ENCODE measurements around the gene ARID3A. TPM values are rescaled to one million over a fixed set of nuclear protein-coding genes. Genes with fewer than 3 reads are reported as not detected.
"Not testable (repeated sequence)": the region's sequence is repeated elsewhere in the genome, so short reads cannot be mapped to it uniquely, and the experiment has no call there.

The ARID3A gene, protein sequence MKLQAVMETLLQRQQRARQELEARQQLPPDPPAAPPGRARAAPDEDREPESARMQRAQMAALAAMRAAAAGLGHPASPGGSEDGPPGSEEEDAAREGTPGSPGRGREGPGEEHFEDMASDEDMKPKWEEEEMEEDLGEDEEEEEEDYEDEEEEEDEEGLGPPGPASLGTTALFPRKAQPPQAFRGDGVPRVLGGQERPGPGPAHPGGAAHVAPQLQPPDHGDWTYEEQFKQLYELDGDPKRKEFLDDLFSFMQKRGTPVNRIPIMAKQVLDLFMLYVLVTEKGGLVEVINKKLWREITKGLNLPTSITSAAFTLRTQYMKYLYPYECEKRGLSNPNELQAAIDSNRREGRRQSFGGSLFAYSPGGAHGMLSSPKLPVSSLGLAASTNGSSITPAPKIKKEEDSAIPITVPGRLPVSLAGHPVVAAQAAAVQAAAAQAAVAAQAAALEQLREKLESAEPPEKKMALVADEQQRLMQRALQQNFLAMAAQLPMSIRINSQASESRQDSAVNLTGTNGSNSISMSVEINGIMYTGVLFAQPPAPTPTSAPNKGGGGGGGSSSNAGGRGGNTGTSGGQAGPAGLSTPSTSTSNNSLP
- total RNA-seq, result 10 to 100 TPM; 28.7 to 33.2 TPM

DNA sequence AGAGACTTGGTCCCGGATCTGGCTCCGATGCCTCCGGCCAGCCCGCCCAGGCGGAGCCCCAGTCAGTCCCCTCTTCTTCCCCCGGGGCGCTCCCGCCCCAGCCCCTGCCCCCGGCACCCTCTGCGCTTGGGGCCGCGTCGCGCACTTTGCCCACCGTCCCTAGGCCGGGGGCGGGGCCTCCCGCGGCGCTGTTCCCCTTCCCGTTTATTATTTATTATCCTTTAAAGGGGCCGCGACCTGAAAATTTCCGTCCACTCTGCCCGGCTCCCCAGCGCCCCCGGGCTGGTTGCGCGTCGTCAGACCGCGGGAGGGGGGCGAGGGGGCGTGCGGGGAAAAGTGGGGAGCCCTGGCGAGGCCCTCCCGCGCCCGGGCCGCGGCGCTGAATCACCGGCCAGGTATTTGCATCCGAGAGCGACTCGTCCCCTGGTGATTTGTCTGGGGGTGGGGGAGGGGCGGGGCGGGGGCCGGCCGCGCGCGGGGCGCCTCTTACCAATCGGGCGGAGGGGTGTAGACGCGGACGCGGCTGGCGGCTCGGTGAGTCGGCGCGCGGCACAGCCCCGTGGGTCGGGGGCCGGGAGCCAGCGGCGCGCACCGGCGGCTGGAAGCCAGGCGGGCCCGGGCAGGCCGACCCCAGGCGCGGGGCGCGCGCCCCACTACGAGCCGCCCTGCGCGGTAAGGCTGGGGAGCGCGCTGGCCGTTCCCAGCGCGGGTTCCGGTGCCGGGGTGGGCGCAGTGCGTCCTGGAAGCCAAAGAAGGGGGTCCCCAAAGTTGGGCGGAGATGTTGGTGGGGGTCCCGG lies at the start of gene ARID3A:
ARID3A (plus strand) TSS at position 510 of the 797 bp plus-strand sequence. CDS start 3,494 bp downstream, outside the sequence.
- H3K4me3 Mint-ChIP-seq, result peak within 1 kb of the TSS; percentile 89
- DNase-seq (peak; percentile 90), ATAC-seq (ENCODE audit: low read depth) (peak; percentile 56)
- POLR2A ChIA-PET, result interaction anchor here (1.0 to 1.3 kb wide), 5 partner anchors 12 to 156 kb away, joined by 3 to 6 read pairs (median 5); partner anchors contain the start of gene WDR18
- peak within 1 kb of the TSS; percentile 77 for H3K27ac Mint-ChIP-seq
- H3K36me3 Mint-ChIP-seq, result peaks cover 7% of the 10 kb centered on the region
- H3K9me3 Mint-ChIP-seq, result no peaks in the 10 kb centered on the region
- H3K4me1 Mint-ChIP-seq, result peaks cover 12% of the 10 kb centered on the region
- no peaks in the 10 kb centered on the region for H3K27me3 Mint-ChIP-seq

- Mint-ChIP-seq H3K36me3 (peaks cover 4% of the 10 kb centered on the region), H3K27me3 (no peaks in the 10 kb centered on the region), H3K9me3 (no peaks in the 10 kb centered on the region), H3K27ac (no peak overlapping the region), H3K4me3 (no peak overlapping the region), H3K4me1 (peaks cover 7% of the 10 kb centered on the region)
- ATAC-seq (ENCODE audit: low read depth) (no peak), DNase-seq (no peak)
- POLR2A ChIA-PET, result no interaction called here
Measured at GRCh38 chr19:876089-876488, 49.7 kb upstream of the ARID3A start.

DNA sequence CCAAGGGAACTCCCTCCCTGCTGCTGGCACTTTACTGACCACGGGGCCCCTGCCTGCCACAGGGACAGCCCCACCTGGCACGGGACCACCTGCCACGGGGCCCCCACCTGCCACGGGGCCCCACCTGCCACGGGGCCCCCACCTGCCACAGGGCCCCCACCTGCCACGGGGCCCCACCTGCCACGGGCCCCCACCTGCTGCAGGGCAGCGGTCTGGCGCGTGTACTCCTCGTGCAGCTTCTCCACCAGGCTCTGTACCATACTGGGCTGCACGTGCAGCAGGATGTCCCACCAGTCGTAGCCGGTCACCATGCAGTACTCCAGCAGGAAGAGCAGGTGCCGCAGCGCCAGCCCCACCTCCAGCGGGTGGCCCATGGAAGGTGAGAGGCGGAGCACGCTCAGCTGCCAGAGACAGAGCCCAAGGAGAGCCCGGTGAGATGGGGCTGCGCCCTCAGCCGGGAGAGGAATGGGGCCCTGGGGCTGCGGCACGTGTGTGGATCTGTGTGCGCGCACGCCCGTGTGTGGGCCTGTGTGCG lies 49.0 kb upstream of the ARID3A start:
- POLR2A ChIA-PET, result no interaction called here
- H3K9me3 Mint-ChIP-seq, result no peaks in the 10 kb centered on the region
- ATAC-seq (ENCODE audit: low read depth), result no peak
- H3K27me3 Mint-ChIP-seq, result no peaks in the 10 kb centered on the region
- no peak overlapping the region for H3K4me3 Mint-ChIP-seq
- peaks cover 3% of the 10 kb centered on the region for H3K36me3 Mint-ChIP-seq
- H3K4me1 Mint-ChIP-seq, result peaks cover 5% of the 10 kb centered on the region
- H3K27ac Mint-ChIP-seq, result no peak overlapping the region
- no peak for DNase-seq

DNA sequence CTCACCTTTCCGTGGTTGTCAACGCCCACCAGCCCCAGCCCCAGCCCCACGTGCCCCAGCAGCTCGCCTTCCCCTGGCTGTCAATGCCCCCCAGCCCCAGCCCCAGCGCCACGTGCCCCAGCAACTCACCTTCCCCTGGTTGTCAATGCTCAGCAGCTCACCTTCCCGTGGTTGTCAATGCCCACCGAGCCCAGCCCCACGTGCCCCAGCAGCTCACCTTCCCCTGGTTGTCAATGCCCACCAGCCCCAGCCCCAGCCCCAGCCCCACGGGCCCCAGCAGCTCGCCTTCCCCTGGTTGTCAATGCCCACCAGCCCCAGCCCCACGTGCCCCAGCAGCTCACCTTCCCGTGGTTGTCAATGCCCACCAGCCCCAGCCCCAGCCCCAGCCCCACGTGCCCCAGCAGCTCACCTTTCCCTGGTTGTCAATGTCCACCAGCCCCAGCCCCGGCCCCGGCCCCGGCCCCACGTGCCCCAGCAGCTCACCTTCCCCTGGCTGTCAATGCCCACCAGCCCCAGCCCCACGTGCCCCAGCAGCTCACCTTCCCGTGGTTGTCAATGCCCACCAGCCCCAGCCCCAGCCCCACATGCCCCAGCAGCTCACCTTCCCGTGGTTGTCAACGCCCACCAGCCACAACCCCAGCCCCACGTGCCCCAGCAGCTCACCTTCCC lies 47.7 kb upstream of the ARID3A start:
- not testable (repeated sequence) for H3K27me3 Mint-ChIP-seq; H3K27ac Mint-ChIP-seq; H3K4me1 Mint-ChIP-seq; ATAC-seq (ENCODE audit: low read depth); DNase-seq; H3K9me3 Mint-ChIP-seq; H3K4me3 Mint-ChIP-seq; H3K36me3 Mint-ChIP-seq
- POLR2A ChIA-PET, result interaction anchor here (1.1 to 1.5 kb wide), 2 partner anchors 29 to 31 kb away, joined by 3 to 4 read pairs; no protein-coding TSS in a partner anchor

- POLR2A ChIA-PET, result interaction anchor here (0.6 to 1.5 kb wide), 3 partner anchors 28 to 195 kb away, joined by 3 to 4 read pairs (median 3); no protein-coding TSS in a partner anchor
- H3K36me3 Mint-ChIP-seq; H3K4me3 Mint-ChIP-seq; H3K4me1 Mint-ChIP-seq; ATAC-seq (ENCODE audit: low read depth); H3K27me3 Mint-ChIP-seq; H3K9me3 Mint-ChIP-seq; DNase-seq: not testable (repeated sequence)
- H3K27ac Mint-ChIP-seq, result peak overlapping the region; percentile 52
Measured at GRCh38 chr19:878751-879561, 46.9 kb upstream of the ARID3A start.

GRCh38 chr19:879711-880438 lies 46.0 kb upstream of the ARID3A start:
- Mint-ChIP-seq H3K27me3 (no peaks in the 10 kb centered on the region), H3K36me3 (peaks cover 5% of the 10 kb centered on the region), H3K27ac (no peak overlapping the region), H3K4me1 (no peaks in the 10 kb centered on the region), H3K4me3 (no peak overlapping the region), H3K9me3 (no peaks in the 10 kb centered on the region)
- DNase-seq (no peak), ATAC-seq (ENCODE audit: low read depth) (no peak)
- POLR2A ChIA-PET, result no interaction called here

GRCh38 chr19:881385-882071 lies 44.3 kb upstream of the ARID3A start:
- POLR2A ChIA-PET, result interaction anchor here (2.1 kb wide), 1 partner anchor 8 kb away, joined by 4 read pairs; no protein-coding TSS in a partner anchor
- DNase-seq (no peak), ATAC-seq (ENCODE audit: low read depth) (no peak)
- Mint-ChIP-seq H3K9me3 (no peaks in the 10 kb centered on the region), H3K27ac (no peak overlapping the region), H3K4me1 (no peaks in the 10 kb centered on the region), H3K27me3 (no peaks in the 10 kb centered on the region), H3K36me3 (peaks cover 7% of the 10 kb centered on the region), H3K4me3 (no peak overlapping the region)

GRCh38 chr19:882871-883497 lies 42.9 kb upstream of the ARID3A start:
- POLR2A ChIA-PET, result interaction anchor here (1.2 to 2.1 kb wide), 2 partner anchors 10 kb away, joined by 3 to 4 read pairs; partner anchors contain the start of genes MED16 and RNU6-9
- no peak for DNase-seq
- no peaks in the 10 kb centered on the region for H3K9me3 Mint-ChIP-seq
- no peaks in the 10 kb centered on the region for H3K27me3 Mint-ChIP-seq
- no peaks in the 10 kb centered on the region for H3K4me1 Mint-ChIP-seq
- H3K36me3 Mint-ChIP-seq, result peaks cover 9% of the 10 kb centered on the region
- H3K27ac Mint-ChIP-seq, result no peak overlapping the region
- H3K4me3 Mint-ChIP-seq, result no peak overlapping the region
- no peak for ATAC-seq (ENCODE audit: low read depth)

DNA sequence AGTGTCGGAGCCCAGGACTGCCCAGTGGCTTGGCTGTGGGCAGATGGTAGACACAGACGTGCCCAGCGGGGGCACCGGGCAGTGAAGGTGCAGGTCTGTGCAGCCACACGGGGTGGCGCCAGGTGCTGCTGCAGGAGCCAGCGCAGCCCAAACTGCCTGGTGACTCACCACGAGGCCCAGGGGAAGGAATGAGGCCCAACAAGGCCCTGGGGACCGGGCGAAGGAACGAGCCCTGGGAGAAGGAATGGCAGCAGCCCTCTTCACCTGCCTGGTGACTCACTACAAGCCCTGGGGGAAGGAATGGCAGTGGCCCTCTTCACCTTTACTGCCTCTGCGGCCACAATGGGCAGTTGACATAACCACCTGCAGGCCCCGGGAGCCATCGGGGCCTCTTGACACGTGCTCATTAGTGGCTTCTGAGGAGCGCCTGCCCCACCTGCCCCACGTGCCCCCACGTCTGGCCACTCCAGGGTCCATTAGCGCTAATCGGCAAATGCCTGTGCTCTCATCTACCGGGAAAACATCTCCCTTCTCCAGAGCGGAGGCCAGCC lies 42.1 kb upstream of the ARID3A start:
- Mint-ChIP-seq H3K36me3 (peaks cover 9% of the 10 kb centered on the region), H3K27ac (no peak overlapping the region), H3K9me3 (no peaks in the 10 kb centered on the region), H3K4me3 (no peak overlapping the region), H3K4me1 (no peaks in the 10 kb centered on the region), H3K27me3 (no peaks in the 10 kb centered on the region)
- POLR2A ChIA-PET, result interaction anchor here (1.2 to 2.1 kb wide), 2 partner anchors 10 kb away, joined by 3 to 4 read pairs; partner anchors contain the start of genes MED16 and RNU6-9
- no peak for DNase-seq
- ATAC-seq (ENCODE audit: low read depth), result no peak

DNA sequence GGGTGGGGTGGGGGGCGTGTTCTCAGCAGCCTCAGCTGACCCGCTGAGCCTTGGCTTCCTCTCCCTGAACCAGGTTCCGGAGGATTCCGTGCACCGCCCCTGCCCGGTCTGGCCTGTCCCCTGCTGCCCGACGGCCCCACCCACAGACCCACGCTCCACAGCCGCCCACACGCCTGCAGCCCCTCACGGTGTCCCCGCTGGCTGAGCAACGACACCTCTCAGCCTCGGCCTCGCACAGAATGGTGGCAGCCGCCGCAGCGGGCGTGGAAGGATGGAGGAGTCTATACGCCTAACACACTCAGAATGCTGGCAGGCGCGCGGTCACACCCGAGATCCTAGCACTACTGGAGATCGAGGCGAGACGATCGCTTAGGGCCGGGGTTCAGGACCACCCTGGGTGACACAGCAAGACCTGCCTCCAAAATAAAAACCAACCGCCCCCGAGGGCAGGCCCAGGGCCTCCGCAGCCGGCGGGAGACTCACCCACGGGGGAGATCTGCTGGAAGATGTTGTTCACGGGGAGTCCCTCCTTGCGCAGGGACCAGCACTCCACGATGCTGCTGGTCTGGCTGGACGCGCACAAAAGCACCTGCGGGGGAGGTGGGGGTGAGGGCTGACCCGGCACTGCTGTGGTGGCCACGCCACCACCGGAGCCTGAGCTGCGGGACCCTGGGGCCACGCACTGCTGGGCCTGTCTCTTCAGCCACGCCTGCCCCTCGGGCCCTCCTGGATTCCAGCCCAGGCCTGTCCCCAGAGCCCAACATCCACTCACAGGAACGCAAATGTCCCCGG lies 41.2 kb upstream of the ARID3A start:
- H3K9me3 Mint-ChIP-seq, result no peaks in the 10 kb centered on the region
- ATAC-seq (ENCODE audit: low read depth) (no peak), DNase-seq (no peak)
- H3K36me3 Mint-ChIP-seq, result peaks cover 7% of the 10 kb centered on the region
- H3K27me3 Mint-ChIP-seq, result no peaks in the 10 kb centered on the region
- no peak overlapping the region for H3K4me3 Mint-ChIP-seq
- H3K27ac Mint-ChIP-seq, result no peak overlapping the region
- peaks cover 4% of the 10 kb centered on the region for H3K4me1 Mint-ChIP-seq
- POLR2A ChIA-PET, result no interaction called here

Data from activated naive CD8-positive, alpha-beta T cell treated with anti-CD3 and anti-CD28 coated beads, Interleukin-2, amount 10 ng/mL, durations not matched to agents 7 days and 5 days (primary cell).